ENCODE results near the gene SAMSN1.

The SAMSN1 gene

GRCh38 chr21:14589855-14590563, 43.9 kb upstream of the SAMSN1 start:
- WGBS (ENCODE audit: insufficient coverage) = no CpG with 5 or more reads among the region's 7 CpGs
- Histone ChIP-seq H3K4me3 (ENCODE audit: control insufficient read depth in 1 of 7, extremely low read depth in 1 of 7, insufficient read depth in 4 of 7, low read depth in 2 of 7, low read length in 6 of 7) (no peak overlapping the region), H3K27ac (ENCODE audit: insufficient read depth in 1 of 2, low read depth in 1 of 2, low read length in 2 of 2, poor library complexity in 1 of 2, severe bottlenecking in 2 of 2) (no peak overlapping the region), H3K4me1 (ENCODE audit: control extremely low read depth in 1 of 4, control insufficient read depth in 4 of 4, insufficient read depth in 4 of 4, low read length in 3 of 4) (peaks cover 0 to 16% (median 0%) of the 10 kb centered on the region in 4 experiments), H3K9me3 (ENCODE audit: control extremely low read depth in 1 of 5, control insufficient read depth in 4 of 5, insufficient read depth in 2 of 5, low read depth in 1 of 5, low read length in 4 of 5) (peaks cover 0 to 3% (median 0%) of the 10 kb centered on the region in 5 experiments), H3K27me3 (replicated peaks in 2 of 5; ENCODE audit: control insufficient read depth in 4 of 5, insufficient read depth in 5 of 5, low read length in 4 of 5) (no peaks in the 10 kb centered on the region), H3K36me3 (ENCODE audit: control insufficient read depth in 4 of 4, insufficient read depth in 4 of 4, low read length in 3 of 4) (no peaks in the 10 kb centered on the region)
- CTCF ChIA-PET = no interaction called here
- POLR2A ChIA-PET = no interaction called here
- DNase-seq = no peak

- no peaks in the 10 kb centered on the region for H3K9me3 ChIP-seq (ENCODE audit: control extremely low read depth in 1 of 5, control insufficient read depth in 4 of 5, insufficient read depth in 2 of 5, low read depth in 1 of 5, low read length in 4 of 5)
- no peak for DNase-seq
- CTCF ChIA-PET = no interaction called here
- no peak overlapping the region for H3K4me3 ChIP-seq (ENCODE audit: control insufficient read depth in 1 of 7, extremely low read depth in 1 of 7, insufficient read depth in 4 of 7, low read depth in 2 of 7, low read length in 6 of 7)
- no peaks in the 10 kb centered on the region for H3K36me3 ChIP-seq (ENCODE audit: control insufficient read depth in 4 of 4, insufficient read depth in 4 of 4, low read length in 3 of 4)
- H3K4me1 ChIP-seq (ENCODE audit: control extremely low read depth in 1 of 4, control insufficient read depth in 4 of 4, insufficient read depth in 4 of 4, low read length in 3 of 4) = peaks cover 0 to 16% (median 0%) of the 10 kb centered on the region in 4 experiments
- no peak overlapping the region for H3K27ac ChIP-seq (ENCODE audit: insufficient read depth in 1 of 2, low read depth in 1 of 2, low read length in 2 of 2, poor library complexity in 1 of 2, severe bottlenecking in 2 of 2)
- H3K27me3 ChIP-seq (replicated peaks in 2 of 5; ENCODE audit: control insufficient read depth in 4 of 5, insufficient read depth in 5 of 5, low read length in 4 of 5) = no peaks in the 10 kb centered on the region
- POLR2A ChIA-PET = no interaction called here
Observed at GRCh38 chr21:14587266-14587665, 41.2 kb upstream of the SAMSN1 start.

- CTCF ChIA-PET = no interaction called here
- Histone ChIP-seq H3K4me1 (ENCODE audit: control extremely low read depth in 1 of 4, control insufficient read depth in 4 of 4, insufficient read depth in 4 of 4, low read length in 3 of 4) (peaks cover 0 to 6% (median 0%) of the 10 kb centered on the region in 4 experiments), H3K4me3 (ENCODE audit: control insufficient read depth in 1 of 7, extremely low read depth in 1 of 7, insufficient read depth in 4 of 7, low read depth in 2 of 7, low read length in 6 of 7) (no peak overlapping the region), H3K9me3 (ENCODE audit: control extremely low read depth in 1 of 5, control insufficient read depth in 4 of 5, insufficient read depth in 2 of 5, low read depth in 1 of 5, low read length in 4 of 5) (no peaks in the 10 kb centered on the region), H3K27me3 (replicated peaks in 2 of 5; ENCODE audit: control insufficient read depth in 4 of 5, insufficient read depth in 5 of 5, low read length in 4 of 5) (no peaks in the 10 kb centered on the region), H3K27ac (ENCODE audit: insufficient read depth in 1 of 2, low read depth in 1 of 2, low read length in 2 of 2, poor library complexity in 1 of 2, severe bottlenecking in 2 of 2) (peak overlapping the region in 1 of 2 experiments; percentile 65), H3K36me3 (ENCODE audit: control insufficient read depth in 4 of 4, insufficient read depth in 4 of 4, low read length in 3 of 4) (no peaks in the 10 kb centered on the region)
- no peak for DNase-seq
- POLR2A ChIA-PET = no interaction called here
- WGBS (ENCODE audit: insufficient coverage) = no CpG with 5 or more reads among the region's 1 CpG
Observed at GRCh38 chr21:14585122-14585521, 39.0 kb upstream of the SAMSN1 start.

DNA sequence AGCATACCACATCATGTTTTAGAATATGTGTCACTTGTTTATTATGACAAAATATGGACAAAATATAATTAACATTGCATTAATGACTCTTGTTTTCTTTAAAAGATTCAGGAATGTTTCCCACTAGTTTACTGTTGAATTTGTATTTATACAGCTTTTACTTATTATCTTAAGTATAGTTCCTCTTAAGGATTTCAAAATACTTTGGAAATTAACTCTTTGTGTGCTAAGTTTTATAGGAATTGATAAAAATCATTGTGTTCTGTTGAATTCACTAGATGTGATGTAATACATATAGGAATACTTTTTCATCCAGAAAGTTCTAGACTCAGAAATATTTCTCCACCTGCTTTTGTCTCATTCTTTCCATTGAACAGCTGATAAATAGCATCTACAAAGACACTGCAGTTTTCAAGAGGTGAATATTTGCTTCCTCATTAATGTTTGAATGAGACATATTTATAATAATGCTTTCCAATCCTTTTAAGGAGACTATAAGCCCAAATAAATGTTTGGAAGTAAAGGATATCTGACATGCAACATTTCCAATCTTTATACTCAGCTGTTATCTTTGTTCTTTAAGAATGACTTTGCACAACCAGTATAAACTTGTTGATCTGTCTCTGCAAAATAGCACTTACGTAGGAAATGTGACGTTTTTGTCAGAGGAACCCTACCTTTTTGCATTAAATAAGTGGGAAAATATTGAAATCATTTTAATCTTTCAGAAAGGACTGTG, 38.4 kb upstream of the SAMSN1 start:
- POLR2A ChIA-PET = no interaction called here
- WGBS (ENCODE audit: insufficient coverage) = no CpG with 5 or more reads among the region's 2 CpGs
- peak overlapping the region in 1 of 2 experiments; percentile 65 for H3K27ac ChIP-seq (ENCODE audit: insufficient read depth in 1 of 2, low read depth in 1 of 2, low read length in 2 of 2, poor library complexity in 1 of 2, severe bottlenecking in 2 of 2)

DNA sequence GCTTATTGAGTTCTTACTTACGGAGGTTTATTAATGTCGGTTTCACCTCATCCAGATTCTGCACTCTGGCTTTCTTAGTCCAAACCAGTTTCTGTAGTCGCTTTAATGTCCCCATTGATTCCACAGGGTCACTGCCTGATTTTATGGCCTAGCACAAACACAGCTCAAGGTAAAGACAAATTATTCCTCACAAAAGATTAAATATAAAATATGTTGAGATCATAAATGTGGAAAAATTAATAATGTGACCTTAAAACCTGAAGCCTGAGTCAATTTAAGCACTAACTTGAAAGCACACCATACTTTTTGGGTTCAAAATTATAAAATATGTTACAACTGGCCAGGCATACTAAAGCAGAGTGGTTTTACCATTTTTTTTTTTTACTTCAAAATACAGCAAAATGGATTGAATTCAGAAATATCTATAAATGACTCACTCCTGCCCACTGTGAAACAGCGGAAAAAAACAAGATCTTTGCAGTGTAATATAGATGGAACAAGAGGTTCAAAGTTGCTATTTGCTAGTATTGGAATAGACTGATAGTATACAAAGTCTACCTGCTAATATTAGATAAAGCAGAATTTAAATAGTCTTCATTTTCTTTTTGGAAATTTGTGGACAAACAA, 37.6 kb upstream of the SAMSN1 start:
- WGBS (ENCODE audit: insufficient coverage) = 100% methylated on average over 2 of the region's 4 CpGs
- POLR2A ChIA-PET = interaction anchor here (0.7 kb wide), 1 partner anchor 13 kb away, joined by 4 read pairs; no protein-coding TSS in a partner anchor
- CTCF ChIA-PET = no interaction called here

More for the DNA sequence above, 38.4 kb upstream of the SAMSN1 start:
- Histone ChIP-seq H3K36me3 (ENCODE audit: control insufficient read depth in 4 of 4, insufficient read depth in 4 of 4, low read length in 3 of 4) (no peaks in the 10 kb centered on the region), H3K9me3 (ENCODE audit: control extremely low read depth in 1 of 5, control insufficient read depth in 4 of 5, insufficient read depth in 2 of 5, low read depth in 1 of 5, low read length in 4 of 5) (no peaks in the 10 kb centered on the region), H3K4me1 (ENCODE audit: control extremely low read depth in 1 of 4, control insufficient read depth in 4 of 4, insufficient read depth in 4 of 4, low read length in 3 of 4) (peaks cover 0 to 6% (median 0%) of the 10 kb centered on the region in 4 experiments), H3K27me3 (replicated peaks in 2 of 5; ENCODE audit: control insufficient read depth in 4 of 5, insufficient read depth in 5 of 5, low read length in 4 of 5) (no peaks in the 10 kb centered on the region), H3K4me3 (ENCODE audit: control insufficient read depth in 1 of 7, extremely low read depth in 1 of 7, insufficient read depth in 4 of 7, low read depth in 2 of 7, low read length in 6 of 7) (no peak overlapping the region)
- peak in 2 of 3 donors; percentile 24 to 42 for DNase-seq
- CTCF ChIA-PET = no interaction called here

GRCh38 chr21:14582934-14583628, 37.0 kb upstream of the SAMSN1 start:
- Histone ChIP-seq H3K4me3 (ENCODE audit: control insufficient read depth in 1 of 7, extremely low read depth in 1 of 7, insufficient read depth in 4 of 7, low read depth in 2 of 7, low read length in 6 of 7) (no peak overlapping the region), H3K27ac (ENCODE audit: insufficient read depth in 1 of 2, low read depth in 1 of 2, low read length in 2 of 2, poor library complexity in 1 of 2, severe bottlenecking in 2 of 2) (peak overlapping the region in 1 of 2 experiments; percentile 65), H3K36me3 (ENCODE audit: control insufficient read depth in 4 of 4, insufficient read depth in 4 of 4, low read length in 3 of 4) (no peaks in the 10 kb centered on the region), H3K9me3 (ENCODE audit: control extremely low read depth in 1 of 5, control insufficient read depth in 4 of 5, insufficient read depth in 2 of 5, low read depth in 1 of 5, low read length in 4 of 5) (no peaks in the 10 kb centered on the region), H3K4me1 (ENCODE audit: control extremely low read depth in 1 of 4, control insufficient read depth in 4 of 4, insufficient read depth in 4 of 4, low read length in 3 of 4) (peaks cover 0 to 6% (median 0%) of the 10 kb centered on the region in 4 experiments), H3K27me3 (replicated peaks in 2 of 5; ENCODE audit: control insufficient read depth in 4 of 5, insufficient read depth in 5 of 5, low read length in 4 of 5) (no peaks in the 10 kb centered on the region)
- ChIA-PET CTCF (no interaction called here), POLR2A (interaction anchor here (0.7 kb wide), 1 partner anchor 14 kb away, joined by 4 read pairs; no protein-coding TSS in a partner anchor)
- DNase-seq = no peak
- WGBS (ENCODE audit: insufficient coverage) = no CpG with 5 or more reads among the region's 10 CpGs

More for the DNA sequence above, 37.6 kb upstream of the SAMSN1 start:
- no peak overlapping the region for H3K4me3 ChIP-seq (ENCODE audit: control insufficient read depth in 1 of 7, extremely low read depth in 1 of 7, insufficient read depth in 4 of 7, low read depth in 2 of 7, low read length in 6 of 7)
- peak overlapping the region in 1 of 2 experiments; percentile 65 for H3K27ac ChIP-seq (ENCODE audit: insufficient read depth in 1 of 2, low read depth in 1 of 2, low read length in 2 of 2, poor library complexity in 1 of 2, severe bottlenecking in 2 of 2)
- no peak for DNase-seq
- H3K36me3 ChIP-seq (ENCODE audit: control insufficient read depth in 4 of 4, insufficient read depth in 4 of 4, low read length in 3 of 4) = no peaks in the 10 kb centered on the region
- peaks cover 0 to 6% (median 0%) of the 10 kb centered on the region in 4 experiments for H3K4me1 ChIP-seq (ENCODE audit: control extremely low read depth in 1 of 4, control insufficient read depth in 4 of 4, insufficient read depth in 4 of 4, low read length in 3 of 4)
- no peaks in the 10 kb centered on the region for H3K27me3 ChIP-seq (replicated peaks in 2 of 5; ENCODE audit: control insufficient read depth in 4 of 5, insufficient read depth in 5 of 5, low read length in 4 of 5)
- H3K9me3 ChIP-seq (ENCODE audit: control extremely low read depth in 1 of 5, control insufficient read depth in 4 of 5, insufficient read depth in 2 of 5, low read depth in 1 of 5, low read length in 4 of 5) = no peaks in the 10 kb centered on the region
